HepG2 (cell line): ENCODE results near the gene CTDNEP1. TPM values are rescaled to one million over a fixed set of nuclear protein-coding genes. Genes with fewer than 3 reads are reported as not detected.

ENCODE experiments used
- ATF5 ChIP-seq: sonication (generic); formaldehyde crosslinking; IDR thresholded peaks from 2 replicates; pipeline ENCODE4 v1.4.0; 2020; ENCODE audit warnings: mild to moderate bottlenecking, low read depth, missing genetic modification reagents
- GMEB1 ChIP-seq: sonication (generic); formaldehyde crosslinking; IDR thresholded peaks from 2 replicates; pipeline ENCODE4 v1.5.1; 2020; ENCODE audit warnings: missing genetic modification reagents, mild to moderate bottlenecking, borderline replicate concordance
- GRHL1 ChIP-seq: sonication (generic); formaldehyde crosslinking; conservative IDR thresholded peaks from 2 replicates; pipeline ENCODE4 v1.8.0; 2022; ENCODE audit warnings: missing genetic modification reagents
- MTA3 ChIP-seq: sonication (generic); formaldehyde crosslinking; IDR thresholded peaks from 2 replicates; pipeline ENCODE4 v1.4.0; 2020; ENCODE audit warnings: missing genetic modification reagents
- PCBP2 ChIP-seq: fragments of 200-400 bp; formaldehyde crosslinking; optimal IDR thresholded peaks from 2 replicates; pipeline ENCODE3; 2018; ENCODE audit warnings: low read length, low read depth; ENCODE audit not compliant: poor library complexity, severe bottlenecking
- REL ChIP-seq: sonication (generic); formaldehyde crosslinking; conservative IDR thresholded peaks from 2 replicates; pipeline ENCODE4 v1.8.0; 2022; ENCODE audit warnings: mild to moderate bottlenecking, missing genetic modification reagents, moderate library complexity
- SKI ChIP-seq: fragments of 450-650 bp; IDR thresholded peaks from one replicate; pipeline ENCODE4 v1.6.1; 2018; ENCODE audit warnings: mild to moderate bottlenecking; ENCODE audit not compliant: partially characterized antibody
- SNRNP70 ChIP-seq: fragments of 200-400 bp; formaldehyde crosslinking; IDR thresholded peaks from 2 replicates; pipeline ENCODE4 v1.6.1; 2017; ENCODE audit warnings: mild to moderate bottlenecking, low read depth, low read length, moderate library complexity
- TAF1 ChIP-seq: sonication (generic); formaldehyde crosslinking; IDR thresholded peaks from 2 replicates; pipeline ENCODE4 v1.4.0; 2020; ENCODE audit warnings: missing genetic modification reagents
- ZBTB4 ChIP-seq: sonication (generic); formaldehyde crosslinking; IDR thresholded peaks from 2 replicates; pipeline ENCODE4 v1.4.0; 2020; ENCODE audit warnings: missing genetic modification reagents, mild to moderate bottlenecking, borderline replicate concordance
- ZBTB46 ChIP-seq: sonication (generic); formaldehyde crosslinking; IDR thresholded peaks from 2 replicates; pipeline ENCODE4 v1.4.0; 2020; ENCODE audit warnings: mild to moderate bottlenecking, missing genetic modification reagents, borderline replicate concordance
- ZFP36 ChIP-seq: fragments of 150-350 bp; IDR thresholded peaks from 2 replicates; pipeline ENCODE4 v1.6.1; 2018; ENCODE audit warnings: borderline replicate concordance, low read length, low read depth; ENCODE audit not compliant: partially characterized antibody
- ZNF143 ChIP-seq: sonication (generic); formaldehyde crosslinking; IDR thresholded peaks from 2 replicates; pipeline ENCODE4 v1.4.0; 2020; ENCODE audit warnings: missing genetic modification reagents
- ZNF263 ChIP-seq: sonication (generic); formaldehyde crosslinking; IDR thresholded peaks from 2 replicates; pipeline ENCODE4 v1.4.0; 2020; ENCODE audit warnings: missing genetic modification reagents
- ZNF317 ChIP-seq: sonication (generic); formaldehyde crosslinking; IDR thresholded peaks from 2 replicates; pipeline ENCODE4 v1.5.0; 2020; ENCODE audit warnings: mild to moderate bottlenecking, missing genetic modification reagents
- ZNF576 ChIP-seq: sonication (generic); formaldehyde crosslinking; IDR thresholded peaks from 2 replicates; pipeline ENCODE4 v1.4.0; 2020; ENCODE audit warnings: mild to moderate bottlenecking, missing genetic modification reagents
- polyA plus RNA-seq, 8 experiments: library from polyadenylated mRNA; depleted of rRNA in 3 of 8; stranded (reverse) in 7 of 8; unstranded in 1 of 8; fragments of >200 nt; fragmentation: Illumina TruSeq in 4 of 8; extraction: Trizol in 4 of 8; gene quantifications; 2 replicates each; pipeline versions ENCODE4 v1.2.1 to v1.2.3, GENCODE V29; 2011 to 2016; ENCODE audit warnings: low read depth in 4 of 8, missing spikeins in 1 of 8, mixed read lengths in 1 of 8; ENCODE audit not compliant: insufficient read depth in 1 of 8
- total RNA-seq, 5 experiments: library from RNA; depleted of rRNA; stranded (reverse); fragments of >200 nt; fragmentation: Illumina TruSeq; extraction: Trizol; gene quantifications; 2 replicates each; pipeline ENCODE4 v1.2.3, GENCODE V29; 2016; ENCODE audit warnings: low read depth in 1 of 5

Gene CTDNEP1
- total and polyA plus RNA-seq, 2 of the 13 experiments (the other 11 are each of a cell fraction or from before 2014, with no cell fraction given): 19.8 to 118 TPM

- TF ChIP-seq REL (CRISPR knock-in tag): no peak
- no peak for TF ChIP-seq PCBP2
- TF ChIP-seq MTA3 (CRISPR knock-in tag): no peak
- TF ChIP-seq ZFP36: no peak
- peak; percentile 95 for TF ChIP-seq SKI
- TF ChIP-seq SNRNP70: no peak
- TF ChIP-seq ATF5 (CRISPR knock-in tag): no peak
- no peak for TF ChIP-seq ZBTB4 (CRISPR knock-in tag)
- peak; percentile 28; the same call in 1 of the 2 replicates for TF ChIP-seq ZNF143 (CRISPR knock-in tag)
- TF ChIP-seq TAF1 (CRISPR knock-in tag): no peak
- TF ChIP-seq ZNF263: no peak
- no peak for TF ChIP-seq ZBTB46 (CRISPR knock-in tag)
- peak; percentile 41; the same call in 1 of the 2 replicates for TF ChIP-seq GMEB1
- peak; percentile 82 for TF ChIP-seq ZNF317 (CRISPR knock-in tag)
- TF ChIP-seq GRHL1 (CRISPR knock-in tag): no peak
- no peak for TF ChIP-seq ZNF576
Observed at GRCh38 chr17:7258731-7259554, 7.4 kb upstream of the CTDNEP1 start (continued).
